GM19395 (cell line): Measurements from ENCODE around the gene RCAN2.
A peak's percentile ranks its signal among the peaks of the same experiment; 100 is the strongest.

ENCODE experiments used
- ATAC-seq: cut with Tn5 transposase; IDR thresholded peaks from one replicate; pipeline ENCODE4 v1.9.1; 2021; ENCODE audit warnings: mild to moderate bottlenecking, moderate library complexity; ENCODE audit not compliant: unreplicated experiment

Gene RCAN2

GRCh38 chr6:46293641-46294316 lies 197.5 kb downstream of the RCAN2 start:
- peak; percentile 92 for ATAC-seq

GRCh38 chr6:46291880-46292279 lies 199.4 kb downstream of the RCAN2 start:
- no peak for ATAC-seq

- no peak for ATAC-seq
Observed at GRCh38 chr6:46291275-46291633, 200.0 kb downstream of the RCAN2 start.

GRCh38 chr6:46290421-46291274 lies 200.6 kb downstream of the RCAN2 start:
- no peak for ATAC-seq

GRCh38 chr6:46289898-46290297 lies 201.4 kb downstream of the RCAN2 start:
- ATAC-seq: no peak

- ATAC-seq: no peak
Observed at GRCh38 chr6:46288835-46289234, 202.4 kb downstream of the RCAN2 start.

GRCh38 chr6:46287681-46288080 lies 203.6 kb downstream of the RCAN2 start:
- no peak for ATAC-seq

- ATAC-seq: no peak
Observed at GRCh38 chr6:46287043-46287442, 204.2 kb downstream of the RCAN2 start.

- ATAC-seq: no peak
Observed at GRCh38 chr6:46284475-46284874, 206.8 kb downstream of the RCAN2 start.

- no peak for ATAC-seq
Observed at GRCh38 chr6:46281110-46281509, 210.1 kb downstream of the RCAN2 start.

- ATAC-seq: no peak
Observed at GRCh38 chr6:46279874-46280273, 211.4 kb downstream of the RCAN2 start.

- no peak for ATAC-seq
Observed at GRCh38 chr6:46276576-46277142, 214.6 kb downstream of the RCAN2 start.

- ATAC-seq: no peak
Observed at GRCh38 chr6:46274502-46274901, 216.7 kb downstream of the RCAN2 start.

- ATAC-seq: no peak
Observed at GRCh38 chr6:46273911-46274310, 217.3 kb downstream of the RCAN2 start.

GRCh38 chr6:46271728-46272127 lies 219.5 kb downstream of the RCAN2 start:
- ATAC-seq: no peak

GRCh38 chr6:46271107-46271506 lies 220.1 kb downstream of the RCAN2 start:
- no peak for ATAC-seq

GRCh38 chr6:46270336-46270735 lies 220.9 kb downstream of the RCAN2 start:
- no peak for ATAC-seq

GRCh38 chr6:46269447-46270229 lies 221.6 kb downstream of the RCAN2 start:
- ATAC-seq: no peak

GRCh38 chr6:46267515-46267914 lies 223.7 kb downstream of the RCAN2 start:
- no peak for ATAC-seq

- no peak for ATAC-seq
Observed at GRCh38 chr6:46265373-46265772, 225.9 kb downstream of the RCAN2 start.

- ATAC-seq: no peak
Observed at GRCh38 chr6:46263707-46264086, 227.6 kb downstream of the RCAN2 start.
